AML-193 (cell line): ENCODE measurements around the gene MTREX.

Experiments
- DNase-seq, 2 experiments: peaks; one replicate each; lab custom pipeline; 2025; lab: John Stamatoyannopoulos, UW

MTREX gene

DNA sequence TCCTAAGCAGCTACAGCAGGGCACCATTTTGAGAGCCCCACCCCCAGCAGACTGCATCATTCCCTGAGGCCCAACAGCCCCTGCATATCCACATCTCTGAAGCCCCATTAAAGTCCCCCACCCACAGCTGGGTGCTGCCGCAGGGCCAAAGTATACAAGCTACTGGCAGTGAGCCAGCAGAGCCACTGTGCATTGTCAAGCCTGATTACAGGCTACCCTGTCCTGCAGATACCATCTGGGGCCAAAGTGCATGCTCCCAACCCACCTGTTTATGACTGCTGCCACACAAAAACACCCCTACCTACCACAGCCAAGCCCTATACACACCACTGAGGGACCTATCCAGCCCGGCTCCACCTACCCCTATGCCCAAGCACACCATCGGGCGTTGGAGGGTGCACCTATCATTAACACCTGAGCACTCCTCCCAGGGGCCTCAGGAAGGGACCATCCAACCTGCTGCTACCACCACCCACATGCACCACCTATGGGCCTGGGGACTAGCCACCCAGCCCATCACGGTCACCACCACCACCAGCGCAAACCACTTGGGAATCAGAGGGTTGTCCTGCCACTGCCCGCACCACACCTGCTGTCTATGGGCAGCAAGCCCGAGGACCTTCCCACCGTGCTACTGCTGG lies 121.9 kb downstream of the MTREX start:
- no peak for DNase-seq

DNA sequence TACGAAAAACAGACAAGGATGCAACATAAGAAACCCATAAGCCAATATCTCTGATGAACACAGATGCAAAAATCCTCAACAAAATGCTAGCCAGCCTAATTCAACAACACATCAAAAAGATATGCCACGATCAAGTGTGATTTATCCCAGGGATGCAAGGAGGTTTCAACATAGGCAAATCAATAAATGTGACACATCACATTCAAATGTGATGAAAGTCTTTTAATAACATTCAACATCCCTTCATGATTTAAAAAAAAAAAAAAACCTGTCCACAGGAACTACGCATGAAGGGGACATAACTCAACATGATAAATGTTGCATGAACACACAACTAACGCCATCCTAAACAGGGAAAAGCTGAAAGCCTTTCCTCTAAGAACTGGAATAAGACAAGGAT lies 124.8 kb downstream of the MTREX start:
- no peak for DNase-seq

DNA sequence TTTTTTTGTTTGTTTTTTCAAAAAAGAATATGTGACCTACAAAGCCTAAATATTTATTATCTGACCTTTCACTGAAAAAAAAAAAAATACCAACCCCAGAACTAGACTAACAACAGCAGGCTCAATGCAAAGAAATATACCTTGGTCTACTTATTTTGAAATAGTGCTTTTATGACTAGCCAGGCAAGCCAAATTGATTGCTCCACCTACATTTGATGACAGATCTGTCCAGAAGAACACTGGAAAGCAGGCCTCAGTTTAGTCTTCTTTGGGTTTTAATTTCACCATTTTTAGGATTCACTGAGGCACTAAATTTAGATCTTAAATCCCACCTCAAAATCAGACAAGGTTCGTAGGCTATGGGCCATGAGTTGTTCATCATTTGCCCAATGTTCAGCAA lies 129.7 kb downstream of the MTREX start:
- DNase-seq = no peak

DNA sequence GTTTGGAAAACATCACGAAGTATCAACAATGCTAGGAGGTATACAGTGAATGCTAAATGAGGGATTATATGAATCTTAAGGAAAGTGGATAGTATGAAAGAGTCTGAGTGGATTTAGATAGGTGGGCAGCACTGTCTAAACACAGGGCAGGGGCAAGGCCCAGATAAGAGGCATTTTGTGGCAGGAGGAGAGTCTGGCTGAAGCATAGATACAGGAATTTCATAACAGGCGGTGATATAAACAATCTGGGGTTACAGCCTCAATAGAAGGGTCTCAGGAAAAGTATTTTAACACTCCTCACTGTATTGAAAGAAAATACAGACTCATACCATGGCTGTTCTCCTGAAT lies 130.0 kb downstream of the MTREX start:
- no peak for DNase-seq

DNA sequence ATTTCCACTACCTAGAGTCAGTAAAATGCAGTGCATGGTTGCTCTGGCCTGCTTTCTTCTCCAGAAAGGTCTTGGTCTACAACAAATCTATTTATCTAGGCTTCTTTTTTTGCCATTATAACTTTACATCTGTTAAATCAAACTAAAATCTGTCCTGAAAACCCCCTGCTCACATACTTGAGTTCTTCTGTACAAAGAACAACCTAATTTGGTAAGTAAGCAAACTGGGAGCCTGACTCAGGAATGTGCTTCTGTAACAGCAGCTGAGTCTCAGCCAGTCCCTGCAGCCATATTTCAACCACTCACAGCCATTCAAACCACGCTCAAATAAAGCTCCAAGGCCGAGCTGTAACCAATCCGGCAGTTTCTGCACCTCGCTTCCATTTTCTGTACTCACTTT lies 131.2 kb downstream of the MTREX start:
- DNase-seq = no peak

DNA sequence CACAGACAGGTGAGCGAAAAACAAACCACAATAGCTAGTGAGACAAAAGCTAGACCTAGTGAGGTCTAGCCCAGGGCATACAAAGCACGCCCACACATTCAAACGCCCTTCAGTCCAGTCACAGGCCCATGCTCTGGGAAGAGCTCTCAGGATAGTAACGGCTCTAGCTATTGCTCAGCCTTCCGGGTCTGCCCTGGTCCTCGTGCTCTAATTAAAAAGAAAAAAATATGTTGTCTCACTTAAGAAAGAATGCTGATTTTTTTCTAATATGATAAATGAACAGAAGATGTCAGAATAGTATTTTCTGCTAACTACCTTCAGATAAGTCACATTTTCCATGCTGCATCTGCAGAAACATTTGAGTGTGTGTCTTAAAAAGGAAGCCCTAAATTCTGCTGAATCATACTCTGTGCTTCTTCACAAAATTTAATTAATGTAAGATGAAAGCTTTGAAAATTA lies 132.4 kb downstream of the MTREX start:
- DNase-seq = no peak

DNA sequence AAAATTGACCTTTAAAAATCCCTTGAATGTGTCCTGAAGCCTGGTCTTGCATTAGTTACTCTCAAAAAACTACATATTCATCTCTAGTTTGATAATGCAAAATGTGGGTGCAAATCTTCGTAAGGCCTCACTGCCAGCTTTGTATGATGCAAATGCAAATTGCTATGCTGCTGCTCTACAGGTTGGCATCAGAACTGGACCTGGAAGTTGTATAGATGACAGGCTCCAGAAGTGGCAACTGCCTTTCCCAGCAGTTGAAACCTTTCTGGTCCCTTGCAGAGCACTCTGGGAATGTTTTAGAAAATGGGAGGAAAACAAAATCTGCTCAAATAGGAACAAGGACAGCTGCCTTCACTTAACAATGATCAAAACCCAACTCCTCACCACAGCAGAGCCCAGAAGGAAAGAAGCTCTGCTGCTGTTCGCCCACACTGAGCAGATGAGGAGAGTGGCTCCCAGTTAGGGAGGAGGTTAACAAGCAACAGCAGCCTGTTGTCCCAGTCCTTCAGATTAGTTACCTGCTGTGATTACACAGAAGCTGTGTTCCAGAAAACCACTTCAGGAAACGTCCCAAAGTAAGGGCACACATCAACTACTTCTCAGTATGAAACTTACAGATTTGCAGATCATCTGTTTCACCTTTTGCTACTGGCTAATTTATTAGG lies 133.4 kb downstream of the MTREX start:
- DNase-seq = no peak

DNA sequence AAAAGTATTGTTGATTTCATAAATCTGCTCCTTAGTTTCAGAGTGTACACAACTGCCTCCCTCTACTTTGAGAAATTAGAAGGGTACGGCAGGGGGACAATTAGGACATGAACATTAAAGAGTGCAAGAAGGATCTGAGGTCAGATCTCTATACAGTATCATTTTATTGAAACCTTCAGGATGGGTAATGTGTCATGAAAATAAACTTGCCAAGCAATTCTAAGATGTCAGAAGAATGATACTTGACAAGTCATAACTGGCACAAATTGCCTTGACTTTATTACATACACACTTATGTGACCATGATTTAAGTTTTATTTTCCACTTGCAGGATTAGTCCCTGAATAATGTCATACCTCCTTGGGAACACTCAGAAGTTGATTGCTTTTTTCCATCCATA lies 134.2 kb downstream of the MTREX start:
- no peak for DNase-seq

DNA sequence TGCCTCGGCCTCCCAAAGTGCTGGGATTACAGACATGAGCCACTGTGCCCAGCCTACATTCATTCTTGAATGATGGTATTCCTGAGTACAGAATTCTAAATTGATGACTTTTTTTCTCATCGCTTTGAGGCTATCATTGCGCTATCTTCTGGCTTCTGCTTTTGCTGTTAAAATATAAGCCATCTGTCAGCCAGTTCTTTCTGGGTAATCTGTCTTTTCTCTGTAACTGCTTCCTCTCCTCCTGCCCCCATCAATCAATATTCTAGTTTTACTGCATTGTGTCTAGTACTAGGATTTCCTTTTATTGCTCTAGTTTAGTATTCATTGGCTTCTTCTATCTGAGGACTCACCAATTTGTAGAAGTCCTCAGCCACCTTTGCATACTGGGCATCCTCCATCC lies 138.0 kb downstream of the MTREX start:
- no peak for DNase-seq

DNA sequence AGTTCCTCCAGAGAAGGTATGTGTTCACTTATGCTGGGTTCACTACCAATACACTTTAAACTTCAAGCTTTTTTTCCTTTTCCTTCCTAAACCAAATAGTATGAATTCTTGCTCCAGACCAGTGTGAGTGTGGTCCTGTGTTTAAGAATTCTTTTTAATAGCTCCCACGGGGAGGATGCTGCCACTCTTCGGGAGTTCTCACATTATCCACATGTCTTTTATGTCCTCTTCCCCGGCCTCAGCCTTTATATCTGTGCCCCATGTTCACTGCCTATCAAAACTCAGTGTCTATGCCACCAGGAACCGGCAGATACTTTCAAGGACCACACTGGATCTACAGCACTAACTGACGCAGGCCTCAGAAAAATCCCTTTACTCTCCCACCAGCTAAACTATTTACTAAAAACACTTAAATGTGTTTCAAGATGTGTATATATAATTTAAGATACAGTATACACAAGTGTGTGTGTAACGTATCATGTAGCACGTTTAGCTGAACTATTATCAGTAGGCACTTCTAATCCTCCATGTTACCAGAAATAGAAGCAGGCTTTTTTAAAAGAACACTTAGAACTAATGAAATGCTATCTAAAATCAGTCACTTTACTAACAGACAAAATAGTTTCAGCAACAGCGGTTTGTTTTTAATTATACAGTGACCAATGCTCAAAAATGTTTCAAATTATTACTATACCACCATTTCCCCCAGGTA lies 139.0 kb downstream of the MTREX start:
- no peak for DNase-seq

DNA sequence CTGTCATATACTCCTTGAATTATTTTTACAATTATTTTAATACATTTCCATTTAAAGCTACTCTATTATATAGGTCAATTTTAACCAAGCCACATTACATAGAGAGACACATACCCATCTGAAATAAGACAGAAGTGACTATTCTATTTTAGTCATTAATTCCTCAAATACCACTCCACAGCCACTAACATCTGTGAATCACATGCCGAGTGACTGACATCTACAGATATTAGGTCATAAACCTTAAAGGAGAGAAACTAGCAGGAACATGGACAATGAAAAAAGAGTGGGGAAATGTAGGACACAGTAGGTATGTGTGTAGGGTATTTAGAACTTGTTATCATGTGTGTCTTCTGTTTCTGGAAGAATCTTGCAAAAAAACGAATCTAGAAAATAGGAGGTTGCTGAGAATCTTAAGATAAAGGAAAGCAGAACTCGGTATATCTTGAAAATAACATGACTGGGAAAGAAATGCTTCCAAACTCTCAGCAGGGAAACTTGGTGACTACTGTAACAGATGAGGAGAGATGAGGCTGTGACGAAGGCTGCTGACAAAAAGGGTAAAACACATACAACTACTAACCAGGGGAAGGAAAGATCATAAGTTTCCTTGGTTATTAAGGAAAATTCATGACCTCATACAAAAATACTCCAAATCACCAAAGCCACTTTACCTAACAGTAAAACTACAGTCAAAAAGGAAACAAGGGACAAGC lies 142.4 kb downstream of the MTREX start:
- DNase-seq = no peak

DNA sequence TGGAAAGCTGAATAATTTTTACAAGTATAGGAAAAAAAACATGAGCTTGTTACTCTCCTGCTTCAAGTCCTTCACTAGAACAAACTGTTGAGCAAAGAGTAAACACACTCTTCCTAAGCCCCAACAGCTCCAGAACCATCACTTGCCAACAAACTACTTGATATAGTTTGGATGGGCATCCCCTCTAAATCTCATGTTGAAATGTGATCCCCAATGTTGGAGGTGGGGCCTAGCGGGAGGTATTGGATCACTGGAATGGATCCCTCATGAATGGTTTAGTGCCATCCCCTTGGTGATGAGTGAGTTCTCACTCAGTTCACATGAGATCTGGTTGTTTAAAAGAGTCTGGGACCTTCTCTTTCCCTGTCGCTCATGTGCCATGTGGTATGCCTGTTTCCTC lies 144.2 kb downstream of the MTREX start:
- DNase-seq = no peak

DNA sequence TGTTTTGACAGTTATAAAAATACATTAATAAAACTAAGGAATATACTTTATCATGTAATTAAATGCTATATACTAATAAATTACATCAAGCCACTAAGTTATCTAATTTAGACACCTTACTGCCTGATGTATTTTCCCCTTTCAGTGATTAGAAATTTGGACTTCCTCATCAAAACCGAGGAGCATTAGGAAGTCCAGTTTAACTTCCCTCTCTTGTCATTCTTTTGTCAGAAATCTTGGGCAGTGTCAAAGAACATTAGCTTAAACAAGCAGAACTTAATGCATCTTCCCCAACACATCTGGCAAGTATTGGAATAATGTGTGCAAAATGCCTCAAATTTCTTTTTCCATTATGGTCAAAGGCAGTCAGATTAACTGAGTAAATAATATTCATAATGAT lies 145.4 kb downstream of the MTREX start:
- DNase-seq = no peak

DNA sequence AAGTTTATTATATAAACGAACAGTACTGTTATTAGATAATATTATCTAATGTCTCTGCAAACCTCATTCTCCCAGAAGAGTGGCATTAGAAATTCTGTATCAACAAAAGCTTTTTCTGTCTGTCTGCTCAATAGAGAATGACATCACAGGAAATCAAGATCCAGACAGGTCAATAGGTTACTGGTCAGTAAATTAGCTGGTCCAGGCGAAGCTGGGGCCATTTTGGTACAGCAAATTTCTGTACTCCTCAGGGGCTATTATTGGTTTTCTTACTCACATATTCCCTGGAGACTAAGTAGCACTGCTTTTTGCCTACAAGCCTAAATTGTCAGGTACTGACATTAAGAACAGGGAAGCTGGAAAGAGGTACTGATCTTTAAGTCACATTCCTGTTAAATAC lies 146.5 kb downstream of the MTREX start:
- no peak for DNase-seq

DNA sequence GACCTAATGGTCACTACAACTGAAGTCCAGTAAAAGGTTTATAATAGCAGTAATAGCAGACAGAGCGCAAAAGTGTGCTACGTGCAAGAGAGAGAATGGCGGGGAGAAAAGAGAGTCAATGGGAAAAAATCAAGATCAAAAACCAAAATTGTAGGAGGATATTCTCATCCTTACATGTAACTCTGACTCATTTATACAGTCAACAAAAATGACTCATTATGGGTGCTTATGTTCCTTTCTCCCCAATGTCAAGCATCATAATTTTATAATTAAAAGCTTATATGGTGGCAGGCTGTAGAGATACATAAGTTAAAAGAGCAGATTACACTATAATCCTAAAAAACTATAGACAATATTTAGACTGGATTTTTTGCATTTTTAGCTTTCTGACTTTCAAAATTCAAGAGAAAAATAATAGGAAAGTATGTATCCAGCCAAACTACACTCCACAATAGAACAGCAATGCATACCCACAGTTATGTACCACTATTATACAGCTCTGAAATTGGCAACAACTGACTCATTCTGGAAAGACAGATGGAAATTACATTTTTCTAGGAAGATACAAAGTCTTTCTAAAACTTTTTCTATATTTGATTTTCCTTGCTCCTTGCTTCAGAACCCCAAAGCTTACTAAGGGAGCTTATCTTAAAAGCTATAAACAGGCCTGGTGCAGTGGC lies 148.6 kb downstream of the MTREX start:
- DNase-seq = no peak

DNA sequence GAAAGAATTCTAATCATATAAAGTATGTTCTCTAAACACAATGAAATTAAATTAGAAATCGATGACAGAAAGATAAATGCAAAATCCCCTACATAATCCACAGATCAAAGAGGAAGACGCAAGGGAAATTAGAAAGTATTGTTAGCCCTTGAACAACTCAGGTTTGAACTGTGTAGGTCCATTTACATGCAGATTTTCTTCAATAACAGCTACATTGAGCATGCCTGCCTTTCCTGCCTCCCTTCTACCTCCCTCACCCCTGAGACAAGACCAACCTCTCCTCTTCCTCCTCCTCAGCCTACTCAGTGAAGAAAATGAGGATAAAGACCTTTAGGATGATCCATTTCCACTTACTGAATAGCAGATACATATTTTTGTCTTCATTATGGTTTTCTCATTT lies 151.8 kb downstream of the MTREX start:
- no peak for DNase-seq

DNA sequence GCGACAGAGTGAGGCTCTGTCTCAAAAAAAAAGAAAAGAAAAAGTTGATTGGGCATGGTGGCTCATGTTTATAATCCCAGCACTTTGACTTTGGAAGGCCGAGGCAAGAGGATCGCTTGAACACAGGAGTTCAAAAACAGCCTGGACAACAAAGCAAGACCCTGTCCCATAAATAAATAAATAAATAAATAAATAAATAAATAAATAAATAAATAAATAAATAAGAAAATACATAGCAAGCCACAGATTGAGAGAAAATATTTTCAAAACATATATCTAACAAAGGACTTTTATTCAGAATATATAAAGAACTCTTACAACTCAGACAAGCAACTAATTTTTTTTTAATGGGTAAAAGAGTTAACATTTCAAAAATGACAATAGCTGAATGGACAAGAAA lies 155.8 kb downstream of the MTREX start:
- DNase-seq = no peak

DNA sequence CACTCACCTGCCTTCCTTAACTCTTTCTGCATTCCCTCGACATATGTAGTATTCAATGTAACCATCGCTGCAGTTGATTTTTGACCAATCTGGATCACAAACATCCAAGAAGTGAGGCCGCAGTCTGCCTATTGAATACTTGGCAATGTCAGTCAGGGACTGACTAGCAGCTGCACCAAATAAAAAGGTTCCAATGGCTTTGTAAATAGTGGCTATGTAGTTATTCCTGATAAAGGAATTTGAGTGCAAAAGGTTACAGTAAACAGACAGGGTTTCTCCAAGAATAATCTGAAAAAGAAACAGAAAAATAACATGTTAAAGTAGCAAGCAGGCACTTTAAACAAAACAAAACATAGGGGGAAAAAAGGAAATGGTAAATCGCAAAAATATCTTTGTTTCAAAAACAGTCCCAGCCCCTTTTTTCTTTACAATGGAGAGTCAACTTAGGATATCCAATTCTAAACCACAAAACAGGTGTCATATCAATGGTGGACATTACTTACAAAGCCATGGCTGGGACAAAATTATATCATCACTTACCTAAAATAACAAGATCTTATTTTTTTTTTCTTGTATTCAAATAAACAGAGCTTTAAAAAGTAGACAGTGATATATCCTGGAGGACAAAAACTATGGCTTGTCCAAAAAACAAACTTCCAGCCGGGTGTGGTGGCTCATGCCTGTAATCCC lies 160.2 kb downstream of the MTREX start:
- no peak for DNase-seq

DNA sequence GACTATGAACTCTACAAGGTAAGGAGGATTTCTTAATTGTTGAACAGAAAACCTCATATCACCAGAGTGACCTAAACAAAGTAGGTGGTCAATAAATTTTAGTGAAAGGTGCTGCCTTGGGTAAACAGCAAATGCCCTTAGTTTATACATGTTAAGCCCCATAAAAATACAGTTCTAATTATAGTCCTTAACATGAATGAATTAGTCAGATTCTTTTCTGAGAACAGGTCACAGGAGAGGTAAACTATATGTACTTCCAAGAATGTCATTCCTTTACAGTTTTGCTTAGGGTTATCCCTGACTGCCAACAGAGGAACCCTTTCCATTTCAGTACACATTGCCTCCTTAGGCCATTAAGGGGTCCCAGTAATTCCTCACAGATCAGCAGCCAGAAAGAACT lies 162.1 kb downstream of the MTREX start:
- DNase-seq = no peak

DNA sequence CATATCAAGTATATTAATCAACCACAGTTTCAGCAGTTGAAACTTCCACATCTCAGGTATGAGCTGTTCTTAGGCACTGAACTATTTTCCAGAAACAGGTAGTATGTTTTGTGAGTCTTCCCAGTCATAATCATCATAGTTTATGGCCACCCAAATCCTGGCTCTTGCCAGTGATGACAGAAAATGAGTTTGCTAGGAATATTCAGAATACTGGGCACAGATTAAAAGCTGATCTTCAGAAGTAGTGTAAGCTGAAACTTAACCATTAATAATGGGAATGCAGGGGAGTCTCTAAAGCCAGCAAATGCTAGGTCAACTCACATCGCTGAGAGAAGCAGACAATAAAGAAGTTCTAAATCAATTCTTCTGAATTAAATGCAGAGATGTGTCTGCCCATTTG lies 162.5 kb downstream of the MTREX start:
- no peak for DNase-seq

DNA sequence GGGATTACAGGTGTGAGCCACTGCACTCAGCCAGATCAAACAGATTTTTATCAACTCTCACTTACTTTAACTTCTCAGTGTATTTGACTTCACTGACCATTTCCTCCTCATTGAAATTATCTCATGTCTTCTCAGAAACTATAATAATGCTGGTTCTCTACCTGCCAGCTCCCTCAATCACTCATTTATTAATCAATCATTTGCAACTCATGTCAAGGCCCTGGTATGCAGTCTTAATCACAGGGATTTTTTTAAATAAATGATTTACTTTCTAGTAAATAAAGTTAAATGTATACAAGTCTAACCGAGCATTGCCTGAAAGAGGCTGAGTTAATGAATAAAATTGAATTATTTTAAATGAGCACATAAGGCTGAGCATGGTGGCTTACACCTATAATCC lies 163.7 kb downstream of the MTREX start:
- no peak for DNase-seq

DNA sequence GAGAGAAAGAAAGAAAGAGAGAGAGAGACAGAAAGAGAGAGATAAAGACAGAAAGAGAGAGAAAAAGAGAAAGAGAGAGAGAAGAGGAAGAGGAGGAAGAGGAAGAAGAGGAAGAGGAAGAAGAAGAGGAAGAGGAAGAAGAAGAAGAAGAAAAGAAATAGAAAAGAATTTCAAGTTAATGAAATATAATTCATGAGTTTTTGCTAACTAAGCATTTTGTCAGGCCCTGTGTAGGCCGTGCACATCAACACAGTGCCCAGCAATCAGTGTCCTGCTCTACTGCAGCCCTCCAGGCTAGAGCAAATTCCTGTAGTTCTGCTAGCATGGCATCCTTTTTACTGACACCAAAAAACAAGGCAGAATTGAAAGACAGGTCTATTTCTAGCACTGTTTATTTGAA lies 164.9 kb downstream of the MTREX start:
- DNase-seq = no peak
